Endothelial cell of umbilical vein (primary cell): ENCODE data around the gene CNNM2. TPM values are rescaled to one million over a fixed set of nuclear protein-coding genes. Genes with fewer than 3 reads are reported as not detected.

Experiments used
- BruUV-seq: library from RNA; stranded (reverse); fragments of 400-500 nt; replicated peaks from 2 replicates; lab custom pipeline; 2021; lab: Mats Ljungman, UMichigan
- CTCF ChIA-PET: fragments of 300-600, 350-600 bp; sonication (Branson Sonifier 250); formaldehyde crosslinking; loops from one replicate; lab custom pipeline; 2021; ENCODE audit warnings: antibody characterized with exemption, inconsistent platforms; lab: Charles Lee
- POLR2A ChIA-PET: fragments of 300-600, 350-600 bp; sonication (Branson Sonifier 250); formaldehyde crosslinking; loops from one replicate; lab custom pipeline; 2021; ENCODE audit warnings: antibody characterized with exemption, inconsistent platforms; lab: Charles Lee
- DNase-seq: peaks from one replicate; pipeline ENCODE4 v3.0.0-alpha.2; 2011; ENCODE audit warnings: low read depth, low spot score
- FAIRE-seq: peaks from 2 replicates; lab custom pipeline; 2011; peaks lifted over from hg19 to GRCh38; lab: Jason Lieb, UNC
- H2AFZ ChIP-seq: 2 replicates; pipeline ENCODE4 v1.6.0; 2012; ENCODE audit warnings: low read depth, low read length, control low read depth, inconsistent platforms
- H3K27ac ChIP-seq: 2 replicates; pipeline ENCODE4 v1.5.1; 2011; ENCODE audit warnings: low read depth, mild to moderate bottlenecking, control low read depth, low read length, moderate library complexity; ENCODE audit not compliant: insufficient read depth
- H3K27me3 ChIP-seq, 2 experiments: 2 replicates each; pipeline versions ENCODE4 v1.6.0 to v1.6.1; 2011; ENCODE audit warnings: low read length in 2 of 2, mixed read lengths in 1 of 2; ENCODE audit not compliant: control insufficient read depth in 2 of 2, insufficient read depth in 2 of 2
- H3K36me3 ChIP-seq, 2 experiments: 2 replicates in 1 of 2; 3 replicates in 1 of 2; pipeline ENCODE4 v1.5.1; 2011; ENCODE audit warnings: low read length in 2 of 2, mild to moderate bottlenecking in 1 of 2, moderate library complexity in 1 of 2; ENCODE audit not compliant: control insufficient read depth in 2 of 2, insufficient read depth in 2 of 2; ENCODE audit errors: extremely low read depth in 1 of 2
- H3K4me1 ChIP-seq: 3 replicates; pipeline ENCODE4 v1.5.1; 2011; ENCODE audit warnings: mild to moderate bottlenecking, low read length; ENCODE audit not compliant: control insufficient read depth, insufficient read depth; ENCODE audit errors: extremely low read depth
- H3K4me2 ChIP-seq: 2 replicates; pipeline ENCODE4 v1.6.1; 2011; ENCODE audit warnings: low read length, control low read depth, mixed read lengths; ENCODE audit not compliant: insufficient read depth
- H3K4me3 ChIP-seq, 3 experiments: fragments of 200-600 bp in 1 of 3; sonication (generic), shearing (Covaris generic) in 1 of 3; replicated peaks in 1 of 3; 2 replicates each; pipeline ENCODE4 v1.5.1; 2011 to 2016; ENCODE audit warnings: control low read depth in 3 of 3, low read length in 3 of 3, mild to moderate bottlenecking in 2 of 3, inconsistent platforms in 1 of 3, low read depth in 1 of 3, moderate library complexity in 1 of 3; ENCODE audit not compliant: insufficient read depth in 1 of 3
- H3K79me2 ChIP-seq: 2 replicates; pipeline ENCODE4 v1.6.0; 2012; ENCODE audit warnings: low read length, inconsistent platforms; ENCODE audit not compliant: control insufficient read depth, insufficient read depth
- H3K9ac ChIP-seq: replicated peaks from 2 replicates; pipeline ENCODE3; 2011; ENCODE audit warnings: low read length, control low read depth; ENCODE audit not compliant: insufficient read depth; ENCODE audit errors: extremely low read depth
- H3K9me1 ChIP-seq: replicated peaks from 3 replicates; pipeline ENCODE4 v1.6.0; 2011; ENCODE audit warnings: mild to moderate bottlenecking, low read length; ENCODE audit not compliant: control insufficient read depth, insufficient read depth; ENCODE audit errors: extremely low read depth
- H3K9me3 ChIP-seq: replicated peaks from 2 replicates; pipeline ENCODE4 v1.5.1; 2012; ENCODE audit warnings: low read length, inconsistent platforms; ENCODE audit not compliant: control insufficient read depth, insufficient read depth
- H4K20me1 ChIP-seq: replicated peaks from 2 replicates; pipeline ENCODE3; 2011; ENCODE audit warnings: mild to moderate bottlenecking, low read length; ENCODE audit not compliant: control insufficient read depth, insufficient read depth; ENCODE audit errors: extremely low read depth
- CTCF ChIP-seq, 2 donors: IDR thresholded peaks; 1 replicate in 1 of 2; 2 replicates in 1 of 2; pipeline ENCODE4 v1.5.1; 2011; ENCODE audit warnings: low read length in 2 of 2, mild to moderate bottlenecking in 2 of 2, moderate library complexity in 2 of 2, control low read depth in 1 of 2, inconsistent platforms in 1 of 2, low read depth in 1 of 2; ENCODE audit not compliant: insufficient read depth in 1 of 2; ENCODE audit errors: extremely low read depth in 1 of 2
- EZH2 ChIP-seq: IDR thresholded peaks from 2 replicates; pipeline ENCODE4 v1.6.1; 2012; ENCODE audit warnings: borderline replicate concordance, low read depth, mild to moderate bottlenecking, moderate library complexity, low read length, inconsistent platforms; ENCODE audit not compliant: severe bottlenecking
- GATA2 ChIP-seq: IDR thresholded peaks from 2 replicates; pipeline ENCODE4 v1.7.0; 2011; ENCODE audit warnings: low read depth, mild to moderate bottlenecking, moderate library complexity, mixed read lengths, low read length; ENCODE audit not compliant: insufficient read length, insufficient read depth
- POLR2A ChIP-seq: IDR thresholded peaks from 2 replicates; pipeline ENCODE4 v1.6.1; 2012; ENCODE audit warnings: low read depth, mild to moderate bottlenecking, control low read depth, low read length
- POLR2AphosphoS5 ChIP-seq: IDR thresholded peaks from 2 replicates; pipeline ENCODE4 v1.6.1; 2012; ENCODE audit warnings: low read depth, mild to moderate bottlenecking, control low read depth, low read length, moderate library complexity; ENCODE audit not compliant: insufficient read depth
- dilution Hi-C: fragments of 300-500 bp; cut with MboI; formaldehyde crosslinking; loops from one replicate; pipeline ENCODE4 v1.15.0; 2019; ENCODE audit warnings: low sequenced_read_pairs; ENCODE audit not compliant: extremely low pct_ligation_motif_present
- intact Hi-C: fragments of 100-400 bp; cut with micrococcal nuclease; formaldehyde crosslinking; loops from one replicate; pipeline ENCODE4 v1.10.0; 2022
- polyA plus RNA-seq, 4 experiments: library from polyadenylated mRNA; depleted of rRNA in 3 of 4; stranded (reverse) in 3 of 4; unstranded in 1 of 4; fragments of >200 nt; gene quantifications; 2 replicates each; pipeline versions ENCODE4 v1.2.1 to v1.2.3, GENCODE V29; 2011 to 2012; ENCODE audit warnings: missing spikeins in 1 of 4
- total RNA-seq: library from RNA; stranded (reverse); gene quantifications from 2 replicates; pipeline ENCODE4 v1.2.3, GENCODE V29; 2021

CNNM2 gene
- total and polyA plus RNA-seq, 2 donors (not counting 3 experiments of a cell fraction or from before 2014, with no cell fraction given): 1.9 to 3.0 TPM

- H3K27me3 ChIP-seq: no peaks in the 10 kb centered on the region
- H3K4me2 ChIP-seq: no peak overlapping the region
- POLR2A ChIA-PET: no interaction called here
- no peak overlapping the region for H3K27ac ChIP-seq
- no peaks in the 10 kb centered on the region for H3K9me1 ChIP-seq
- H3K4me3 ChIP-seq: no peak overlapping the region
- DNase-seq: no peak
- BruUV-seq: no TSS peak
- no peak for FAIRE-seq
- H3K4me1 ChIP-seq: no peaks in the 10 kb centered on the region
- no peak for TF ChIP-seq CTCF (IDR thresholded peaks at IDR 0.05; ENCODE audit: extremely low read depth in 1 of 2, insufficient read depth in 1 of 2, low read depth in 1 of 2, low read length in 2 of 2)
- peaks cover 3 to 6% of the 10 kb centered on the region in 2 experiments for H3K36me3 ChIP-seq
- peaks cover 2% of the 10 kb centered on the region for H3K79me2 ChIP-seq
- no peak overlapping the region for H2AFZ ChIP-seq
- intact Hi-C loops (no loop called here), dilution Hi-C loops (no loop called here)
- no peak overlapping the region for H3K9ac ChIP-seq
- CTCF ChIA-PET: interaction anchor here (1.0 to 6.4 kb wide), 2 partner anchors 20 to 120 kb away, joined by 3 to 40 read pairs; no protein-coding TSS in a partner anchor
- H4K20me1 ChIP-seq: no peaks in the 10 kb centered on the region
- no peaks in the 10 kb centered on the region for H3K9me3 ChIP-seq
Measured at GRCh38 chr10:103124420-103125096, 206.5 kb downstream of the CNNM2 start.

GRCh38 chr10:103125323-103126267 lies 207.5 kb downstream of the CNNM2 start:
- no peak overlapping the region for H2AFZ ChIP-seq
- ChIA-PET CTCF (interaction anchor here (6.4 kb wide), 1 partner anchor 119 kb away, joined by 40 read pairs; no protein-coding TSS in a partner anchor), POLR2A (no interaction called here)
- H3K4me3 ChIP-seq: no peak overlapping the region
- H3K27me3 ChIP-seq: no peaks in the 10 kb centered on the region
- TF ChIP-seq GATA2 (no peak), POLR2AphosphoS5 (no peak), EZH2 (no peak), POLR2A (no peak)
- dilution Hi-C loops (no loop called here), intact Hi-C loops (no loop called here)
- DNase-seq (peak; percentile 11), FAIRE-seq (no peak)
- peaks cover 2% of the 10 kb centered on the region for H3K79me2 ChIP-seq
- no peak overlapping the region for H3K9ac ChIP-seq
- H3K36me3 ChIP-seq: peaks cover 3 to 6% of the 10 kb centered on the region in 2 experiments
- no peaks in the 10 kb centered on the region for H4K20me1 ChIP-seq
- H3K27ac ChIP-seq: no peak overlapping the region
- no peaks in the 10 kb centered on the region for H3K9me3 ChIP-seq
- no peaks in the 10 kb centered on the region for H3K4me1 ChIP-seq
- no TSS peak for BruUV-seq
- H3K4me2 ChIP-seq: no peak overlapping the region
- no peaks in the 10 kb centered on the region for H3K9me1 ChIP-seq
